ENCODE results near the gene SLC34A3. TPM values are rescaled to one million over a fixed set of nuclear protein-coding genes. Genes with fewer than 3 reads are reported as not detected.

The SLC34A3 gene
- total RNA-seq, 1 donor from 2014 or later = not detected

- Histone ChIP-seq H3K4me3 (peak overlapping the region; percentile 98), H3K9me3 (no peaks in the 10 kb centered on the region), H3K27me3 (ENCODE audit: low read depth) (no peaks in the 10 kb centered on the region), H3K4me1 (peaks cover 57% of the 10 kb centered on the region), H3K27ac (peak overlapping the region; percentile 97), H3K36me3 (peaks cover 51% of the 10 kb centered on the region)
- DNase-seq (no peak), ATAC-seq (no peak)
- TF ChIP-seq, protein P1, sequence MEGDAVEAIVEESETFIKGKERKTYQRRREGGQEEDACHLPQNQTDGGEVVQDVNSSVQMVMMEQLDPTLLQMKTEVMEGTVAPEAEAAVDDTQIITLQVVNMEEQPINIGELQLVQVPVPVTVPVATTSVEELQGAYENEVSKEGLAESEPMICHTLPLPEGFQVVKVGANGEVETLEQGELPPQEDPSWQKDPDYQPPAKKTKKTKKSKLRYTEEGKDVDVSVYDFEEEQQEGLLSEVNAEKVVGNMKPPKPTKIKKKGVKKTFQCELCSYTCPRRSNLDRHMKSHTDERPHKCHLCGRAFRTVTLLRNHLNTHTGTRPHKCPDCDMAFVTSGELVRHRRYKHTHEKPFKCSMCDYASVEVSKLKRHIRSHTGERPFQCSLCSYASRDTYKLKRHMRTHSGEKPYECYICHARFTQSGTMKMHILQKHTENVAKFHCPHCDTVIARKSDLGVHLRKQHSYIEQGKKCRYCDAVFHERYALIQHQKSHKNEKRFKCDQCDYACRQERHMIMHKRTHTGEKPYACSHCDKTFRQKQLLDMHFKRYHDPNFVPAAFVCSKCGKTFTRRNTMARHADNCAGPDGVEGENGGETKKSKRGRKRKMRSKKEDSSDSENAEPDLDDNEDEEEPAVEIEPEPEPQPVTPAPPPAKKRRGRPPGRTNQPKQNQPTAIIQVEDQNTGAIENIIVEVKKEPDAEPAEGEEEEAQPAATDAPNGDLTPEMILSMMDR (IDR thresholded peaks at IDR 0.05) = no peak
- intact Hi-C loops (cut with DNase I) = no loop called here
Measured at GRCh38 chr9:137189297-137190295, 41.1 kb upstream of the SLC34A3 start.

DNA sequence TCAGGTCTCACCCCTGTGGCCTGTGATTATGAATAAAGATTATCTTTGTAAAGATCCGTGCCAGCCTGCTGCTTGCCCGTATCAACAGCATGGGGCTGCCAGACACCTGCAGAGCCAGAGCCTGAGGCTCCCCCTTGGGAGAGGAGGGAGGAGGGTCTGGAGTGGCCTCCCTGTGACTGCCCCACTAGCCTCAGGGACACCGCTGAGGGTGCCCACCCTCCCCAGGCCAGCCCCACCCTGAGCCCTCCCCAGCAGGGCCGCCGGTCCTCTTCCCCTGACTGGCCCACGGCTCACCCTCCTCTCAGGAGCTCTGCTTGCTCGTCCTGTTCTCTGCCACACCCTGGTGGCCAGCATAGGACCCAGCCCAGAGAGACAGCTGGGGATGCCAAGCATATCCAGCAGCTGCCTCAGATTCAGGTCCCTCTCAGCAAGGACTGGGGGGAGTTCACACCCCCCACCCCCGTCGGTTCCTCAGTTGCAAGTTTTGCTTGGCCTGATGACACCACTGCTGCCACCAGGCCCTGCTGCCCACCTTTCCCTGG is 40.3 kb upstream of the SLC34A3 start:
- H3K4me1 ChIP-seq = peaks cover 59% of the 10 kb centered on the region
- TF ChIP-seq, protein P1 (IDR thresholded peaks at IDR 0.05) = no peak
- peak overlapping the region; percentile 97 for H3K27ac ChIP-seq
- ATAC-seq (no peak), DNase-seq (no peak)
- no peaks in the 10 kb centered on the region for H3K9me3 ChIP-seq
- H3K27me3 ChIP-seq (ENCODE audit: low read depth) = no peaks in the 10 kb centered on the region
- intact Hi-C loops (cut with DNase I) = no loop called here
- peak overlapping the region; percentile 98 for H3K4me3 ChIP-seq
- H3K36me3 ChIP-seq = peaks cover 43% of the 10 kb centered on the region

GRCh38 chr9:137191245-137191644 is 39.5 kb upstream of the SLC34A3 start:
- Histone ChIP-seq H3K4me1 (peaks cover 59% of the 10 kb centered on the region), H3K27me3 (ENCODE audit: low read depth) (no peaks in the 10 kb centered on the region), H3K4me3 (no peak overlapping the region), H3K27ac (no peak overlapping the region), H3K9me3 (no peaks in the 10 kb centered on the region), H3K36me3 (peaks cover 35% of the 10 kb centered on the region)
- intact Hi-C loops (cut with DNase I) = no loop called here
- TF ChIP-seq, protein P1 (IDR thresholded peaks at IDR 0.05) = no peak
- ATAC-seq (no peak), DNase-seq (no peak)

DNA sequence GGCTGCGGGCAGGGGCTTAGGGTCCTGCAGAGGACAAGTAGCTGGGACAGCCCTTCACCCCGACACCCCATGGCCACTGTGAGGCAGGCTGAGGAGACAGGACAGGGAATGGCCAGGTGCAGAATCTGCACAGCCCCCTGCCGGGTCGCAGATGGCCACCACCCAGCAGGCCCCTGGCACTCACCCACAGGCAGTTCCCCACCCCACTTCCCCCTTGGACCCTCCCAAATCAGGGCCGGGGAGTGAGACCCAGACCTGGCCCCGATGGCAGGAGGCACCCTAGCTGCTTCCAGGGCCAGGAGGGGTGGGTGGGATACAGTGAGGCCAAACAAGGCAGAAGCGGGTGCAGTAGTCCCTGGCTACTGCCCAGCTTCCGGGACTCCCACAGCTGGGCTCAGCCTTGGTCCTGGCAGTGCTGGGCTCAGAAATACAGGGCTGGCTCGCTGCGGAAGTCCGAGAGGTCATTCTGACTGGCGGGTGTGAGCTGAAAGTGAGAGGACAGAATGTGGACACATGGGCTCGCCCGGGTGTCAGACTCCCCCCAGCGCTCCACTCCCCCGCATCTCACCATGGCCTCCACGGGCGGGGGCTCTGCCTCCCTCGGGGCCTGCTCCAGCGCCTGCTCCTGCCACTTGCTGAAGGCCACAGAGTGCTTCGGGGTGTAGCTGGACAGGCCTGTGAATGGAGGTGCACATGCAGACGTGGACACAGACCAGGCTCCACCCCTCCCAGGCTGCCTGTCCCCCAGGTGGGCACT is 38.8 kb upstream of the SLC34A3 start:
- Histone ChIP-seq H3K36me3 (peaks cover 32% of the 10 kb centered on the region), H3K9me3 (no peaks in the 10 kb centered on the region), H3K4me3 (no peak overlapping the region), H3K27ac (no peak overlapping the region), H3K27me3 (ENCODE audit: low read depth) (no peaks in the 10 kb centered on the region), H3K4me1 (peaks cover 59% of the 10 kb centered on the region)
- intact Hi-C loops (cut with DNase I) = no loop called here
- DNase-seq = no peak
- no peak for ATAC-seq
- TF ChIP-seq, protein P1 (IDR thresholded peaks at IDR 0.05) = no peak

DNA sequence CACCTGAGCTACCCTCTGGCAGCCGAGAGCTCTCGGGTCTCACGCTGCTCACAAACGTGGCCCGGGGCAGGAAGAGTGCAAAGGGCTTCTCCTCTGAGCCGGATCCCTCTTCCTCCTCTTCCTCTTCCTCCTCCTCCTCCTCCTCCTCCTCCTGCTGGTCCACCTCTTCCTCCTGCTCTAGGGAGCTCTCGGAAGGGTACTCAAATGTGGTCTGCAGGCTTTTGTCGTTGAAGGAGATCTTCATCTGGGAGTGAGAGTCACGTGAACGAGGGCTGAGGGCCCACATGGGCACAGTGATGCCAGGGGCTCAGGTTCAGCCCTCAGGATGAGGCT is 38.3 kb upstream of the SLC34A3 start:
- H3K4me1 ChIP-seq = peaks cover 59% of the 10 kb centered on the region
- TF ChIP-seq, protein P1 (IDR thresholded peaks at IDR 0.05) = no peak
- no peak for DNase-seq
- peaks cover 27% of the 10 kb centered on the region for H3K36me3 ChIP-seq
- H3K27ac ChIP-seq = no peak overlapping the region
- intact Hi-C loops (cut with DNase I) = no loop called here
- ATAC-seq = no peak
- H3K4me3 ChIP-seq = no peak overlapping the region
- H3K27me3 ChIP-seq (ENCODE audit: low read depth) = no peaks in the 10 kb centered on the region
- H3K9me3 ChIP-seq = no peaks in the 10 kb centered on the region

All from lower lobe of right lung (tissue), 2 donors.